GM19099 (cell line): ENCODE data around the gene SRPK2.

ENCODE experiments used
- POLR2A ChIP-seq: IDR thresholded peaks from 3 replicates; pipeline ENCODE4 v1.6.1; 2011; ENCODE audit warnings: low read depth; ENCODE audit not compliant: insufficient read length; ENCODE audit errors: extremely low read depth

The SRPK2 gene

GRCh38 chr7:105388356-105389087, at the start of gene SRPK2:
TSS of gene SRPK2 (minus strand) at chr7:105388921.
- TF ChIP-seq POLR2A = peak; percentile 55

- no peak for TF ChIP-seq POLR2A
These were observed 49.5 kb upstream of the SRPK2 start for GRCh38 chr7:105438254-105438653.

GRCh38 chr7:105429746-105430612, 41.3 kb upstream of the SRPK2 start:
- no peak for TF ChIP-seq POLR2A

- TF ChIP-seq POLR2A = no peak
These were observed 38.0 kb upstream of the SRPK2 start for GRCh38 chr7:105426606-105427146.

GRCh38 chr7:105423987-105424386, 35.3 kb upstream of the SRPK2 start:
- no peak for TF ChIP-seq POLR2A

GRCh38 chr7:105413887-105414437, 25.2 kb upstream of the SRPK2 start:
- TF ChIP-seq POLR2A = no peak

- no peak for TF ChIP-seq POLR2A
These were observed 20.2 kb upstream of the SRPK2 start for GRCh38 chr7:105408791-105409410.

GRCh38 chr7:105403128-105403527, 14.4 kb upstream of the SRPK2 start:
- no peak for TF ChIP-seq POLR2A

- no peak for TF ChIP-seq POLR2A
These were observed 13.7 kb upstream of the SRPK2 start for GRCh38 chr7:105402221-105403095.

- no peak for TF ChIP-seq POLR2A
These were observed 10.5 kb upstream of the SRPK2 start for GRCh38 chr7:105399043-105399725.

GRCh38 chr7:105396566-105396965, 7.8 kb upstream of the SRPK2 start:
- TF ChIP-seq POLR2A = no peak

GRCh38 chr7:105391429-105391828, 2.7 kb upstream of the SRPK2 start:
- TF ChIP-seq POLR2A = no peak

- TF ChIP-seq POLR2A = no peak
These were observed 1.2 kb upstream of the SRPK2 start for GRCh38 chr7:105389889-105390288.

GRCh38 chr7:105389088-105389650, 448 bp upstream of the SRPK2 start:
- no peak for TF ChIP-seq POLR2A
